ENCODE results near the gene ARHGEF16. TPM values are rescaled to one million over a fixed set of nuclear protein-coding genes. Genes with fewer than 3 reads are reported as not detected.

Gene ARHGEF16
- total RNA-seq, 2 donors from 2014 or later = 0.29 to 0.32 TPM

DNA sequence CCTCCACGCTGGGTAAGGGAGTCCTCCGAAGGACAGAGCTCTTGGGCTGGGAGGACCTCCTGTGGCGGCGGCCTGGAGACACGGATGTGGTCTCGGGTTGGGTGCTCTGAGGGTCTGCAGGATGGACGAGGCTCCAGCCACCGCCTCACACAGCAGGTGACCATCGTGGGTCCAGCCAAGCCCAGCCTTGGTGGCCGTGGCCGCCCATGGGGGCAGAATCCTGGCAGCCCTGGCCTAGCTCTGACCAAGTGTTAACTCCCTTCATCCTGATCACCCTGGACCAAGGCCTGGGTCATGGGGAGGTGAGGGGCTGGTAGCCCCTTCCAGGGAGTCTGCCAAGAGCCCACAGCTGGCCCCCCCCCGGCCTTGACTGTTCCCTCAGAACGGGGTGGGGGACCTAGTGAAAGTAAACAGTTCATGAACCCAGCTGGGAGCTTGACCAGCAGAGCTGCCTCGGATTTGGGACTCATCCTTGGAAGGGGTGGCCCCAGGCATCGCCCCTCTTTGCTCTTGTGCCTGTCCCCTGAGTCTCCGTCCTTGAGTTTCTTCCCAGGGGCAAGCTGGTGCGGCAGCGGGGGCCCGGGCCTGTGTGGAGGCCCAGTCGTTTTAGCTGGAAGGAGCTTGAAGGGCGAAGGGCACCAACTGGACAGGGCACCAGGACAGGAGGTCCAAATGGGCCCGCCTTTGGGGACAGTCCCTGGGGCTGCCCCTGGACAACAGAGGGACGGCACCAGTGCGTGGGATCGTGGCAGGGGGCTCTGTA is 17.8 kb downstream of the ARHGEF16 start:
- intact Hi-C loops (cut with DNase I) = no loop called here
- DNase-seq (ENCODE audit: low spot score) = no peak

- no peak for DNase-seq (ENCODE audit: low spot score)
- intact Hi-C loops (cut with DNase I) = no loop called here
These were observed 18.4 kb downstream of the ARHGEF16 start for GRCh38 chr1:3472906-3473305.

DNA sequence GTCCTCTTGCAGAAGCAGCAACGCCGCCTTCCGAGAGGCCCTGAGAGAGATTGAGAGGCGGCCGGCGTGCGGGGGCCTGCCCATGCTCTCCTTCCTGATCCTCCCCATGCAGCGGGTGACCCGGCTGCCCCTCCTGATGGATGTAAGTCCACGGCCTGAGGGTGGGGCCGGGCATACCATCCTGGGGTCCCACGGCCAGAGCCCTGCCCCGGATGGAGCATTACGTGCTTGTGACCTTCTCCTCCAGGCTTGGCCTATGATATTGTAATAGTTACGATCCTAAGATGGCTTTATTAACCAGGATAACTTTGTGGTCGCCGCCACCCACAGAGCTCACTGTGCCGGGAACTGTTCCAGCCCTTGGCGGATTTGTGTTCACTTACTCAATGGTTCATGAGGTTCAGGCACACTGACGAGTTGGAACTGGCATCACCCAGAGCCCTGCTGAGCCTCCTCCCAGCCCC is 18.9 kb downstream of the ARHGEF16 start:
- intact Hi-C loops (cut with DNase I) = no loop called here
- DNase-seq (ENCODE audit: low spot score) = no peak

DNA sequence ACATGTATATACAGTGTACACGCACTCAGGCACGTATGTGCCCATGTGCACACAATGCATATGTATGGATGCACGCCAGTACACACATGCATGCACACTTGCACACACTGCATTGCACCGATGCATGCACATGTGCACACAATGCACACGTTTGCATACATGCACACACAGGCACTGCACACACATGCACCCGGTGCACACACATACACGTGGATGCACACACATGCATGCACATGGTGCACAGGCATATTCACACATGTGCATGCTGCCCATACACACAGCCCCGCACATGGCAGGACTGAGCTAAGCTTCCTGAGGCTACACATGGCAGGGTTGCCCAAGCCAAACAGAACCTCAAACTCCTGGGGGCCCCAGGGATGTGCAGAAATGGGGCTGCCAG is 19.6 kb downstream of the ARHGEF16 start:
- intact Hi-C loops (cut with DNase I) = no loop called here
- no peak for DNase-seq (ENCODE audit: low spot score)

DNA sequence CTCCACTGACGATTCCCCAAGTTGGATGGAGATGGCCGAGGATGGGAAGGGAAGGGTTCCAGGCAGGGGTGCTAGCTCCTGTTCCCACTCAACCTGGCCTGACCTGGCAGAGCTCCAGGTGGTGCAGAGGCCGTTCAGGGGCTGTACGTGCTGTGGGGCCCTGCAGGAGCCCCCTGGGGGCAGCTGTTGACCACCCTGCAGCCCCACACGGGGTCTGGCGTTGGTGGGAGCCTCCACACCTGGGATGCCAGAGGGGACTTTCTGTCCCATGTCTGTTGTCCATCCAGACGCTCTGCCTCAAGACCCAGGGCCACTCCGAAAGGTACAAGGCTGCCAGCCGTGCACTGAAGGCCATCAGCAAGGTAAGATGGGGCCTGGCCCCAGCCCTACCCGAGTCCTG is 20.0 kb downstream of the ARHGEF16 start:
- no peak for DNase-seq (ENCODE audit: low spot score)
- intact Hi-C loops (cut with DNase I) = no loop called here

DNA sequence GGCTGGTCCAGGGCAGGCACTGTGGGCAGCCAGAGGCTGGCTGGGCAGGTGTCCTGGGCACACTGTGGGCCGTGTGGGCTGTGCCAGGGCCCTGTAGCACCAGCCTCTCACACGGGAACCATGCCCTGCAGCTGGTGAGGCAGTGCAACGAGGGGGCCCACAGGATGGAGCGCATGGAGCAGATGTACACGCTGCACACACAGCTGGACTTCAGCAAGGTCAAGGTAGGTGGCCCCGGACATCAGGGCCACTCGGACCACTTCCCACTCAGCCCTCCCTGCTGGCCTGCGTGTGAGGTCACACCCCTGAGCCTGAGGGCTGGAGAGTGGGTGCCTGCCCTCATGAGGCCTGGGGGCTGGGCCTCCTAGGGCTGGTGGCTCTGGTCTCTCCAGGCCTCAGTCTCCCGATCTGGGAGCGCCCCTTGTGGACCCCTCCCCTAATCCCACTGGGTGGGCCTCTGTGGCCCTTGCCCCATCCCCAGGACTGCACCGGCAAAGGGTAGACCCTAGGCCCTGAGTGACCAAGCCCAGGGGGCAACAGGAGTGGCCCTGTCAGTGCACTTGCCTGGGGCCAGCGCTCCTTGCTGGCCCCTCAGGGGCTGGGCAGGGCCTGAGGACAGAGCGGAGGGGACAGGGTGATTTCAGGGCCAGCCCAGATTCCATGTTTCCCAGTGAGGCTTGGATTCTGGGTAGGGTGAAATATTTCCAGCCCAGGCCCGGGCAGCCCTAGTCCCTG is 21.5 kb downstream of the ARHGEF16 start:
- intact Hi-C loops (cut with DNase I) = no loop called here
- DNase-seq (ENCODE audit: low spot score) = no peak

DNA sequence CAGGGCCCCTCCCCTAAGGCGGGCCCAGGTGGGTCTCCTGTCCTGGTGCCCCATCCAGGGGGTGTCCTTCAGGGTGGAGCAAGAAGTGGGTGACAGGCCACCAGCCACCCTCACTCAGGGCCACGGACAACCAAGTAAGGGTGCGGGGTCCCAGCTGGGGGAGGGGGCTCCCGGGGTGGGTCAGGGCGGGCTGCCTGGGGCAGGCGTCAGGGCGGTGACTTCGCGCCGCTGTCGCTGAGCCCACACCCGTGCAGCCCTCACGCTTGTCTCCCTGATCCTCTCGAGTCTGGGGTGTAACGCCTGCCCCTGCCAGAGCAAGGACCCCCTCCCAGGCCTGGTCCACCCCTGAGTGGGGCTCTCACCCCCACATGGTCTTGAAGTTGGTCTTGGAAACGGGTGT is 22.2 kb downstream of the ARHGEF16 start:
- intact Hi-C loops (cut with DNase I) = no loop called here
- no peak for DNase-seq (ENCODE audit: low spot score)

DNA sequence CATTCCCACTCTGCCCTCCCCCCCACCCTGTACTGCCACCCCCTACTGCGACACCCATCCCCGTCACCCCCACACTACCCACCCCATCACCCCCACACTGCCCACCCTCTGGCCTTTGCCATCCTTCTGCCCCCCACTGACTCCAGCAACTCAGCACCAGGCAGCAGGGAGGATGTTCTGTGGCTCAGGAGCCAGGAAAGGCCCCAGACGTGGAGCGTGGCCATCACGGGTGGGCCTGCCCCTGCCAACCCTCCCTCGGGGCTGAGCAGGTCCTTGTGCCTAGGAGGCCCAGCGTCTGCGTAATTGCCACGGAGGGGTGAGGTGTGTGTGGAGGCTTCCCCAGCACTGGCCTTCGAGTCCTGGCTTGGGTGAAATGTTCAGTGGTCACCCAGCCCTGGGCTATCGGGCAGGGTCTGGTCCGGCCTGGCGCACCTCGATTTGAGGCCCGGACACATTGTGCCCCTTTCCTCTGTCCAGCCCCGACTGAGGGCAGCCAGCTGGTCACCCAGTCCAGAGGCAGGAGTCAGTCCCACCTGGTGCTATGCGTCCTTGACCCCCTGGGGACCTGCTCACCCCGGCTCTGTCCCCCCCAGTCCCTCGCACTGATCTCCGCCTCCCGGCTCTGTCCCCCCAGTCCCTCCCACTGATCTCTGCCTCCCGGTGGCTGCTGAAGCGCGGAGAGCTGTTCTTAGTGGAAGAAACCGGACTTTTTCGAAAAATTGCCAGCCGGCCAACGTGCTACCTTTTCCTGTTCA is 23.0 kb downstream of the ARHGEF16 start:
- intact Hi-C loops (cut with DNase I) = no loop called here
- no peak for DNase-seq (ENCODE audit: low spot score)

DNA sequence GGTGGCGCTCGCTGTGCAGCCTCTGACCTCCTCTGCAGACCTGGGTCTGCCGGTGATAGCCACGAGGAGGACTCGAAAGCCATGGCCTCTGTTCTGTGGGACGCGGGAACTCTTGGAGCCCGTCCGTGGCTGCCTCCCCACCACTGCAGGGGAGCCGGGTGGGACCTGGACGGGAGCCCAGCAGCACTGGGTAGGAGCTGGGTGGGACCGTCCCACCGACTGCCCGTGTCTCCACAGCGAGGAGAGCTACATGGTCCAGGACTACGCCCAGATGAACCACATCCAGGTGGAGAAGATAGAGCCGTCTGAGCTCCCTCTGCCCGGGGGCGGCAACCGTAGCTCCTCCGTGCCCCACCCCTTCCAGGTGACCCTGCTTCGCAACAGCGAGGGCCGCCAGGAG is 23.7 kb downstream of the ARHGEF16 start:
- intact Hi-C loops (cut with DNase I) = no loop called here

DNA sequence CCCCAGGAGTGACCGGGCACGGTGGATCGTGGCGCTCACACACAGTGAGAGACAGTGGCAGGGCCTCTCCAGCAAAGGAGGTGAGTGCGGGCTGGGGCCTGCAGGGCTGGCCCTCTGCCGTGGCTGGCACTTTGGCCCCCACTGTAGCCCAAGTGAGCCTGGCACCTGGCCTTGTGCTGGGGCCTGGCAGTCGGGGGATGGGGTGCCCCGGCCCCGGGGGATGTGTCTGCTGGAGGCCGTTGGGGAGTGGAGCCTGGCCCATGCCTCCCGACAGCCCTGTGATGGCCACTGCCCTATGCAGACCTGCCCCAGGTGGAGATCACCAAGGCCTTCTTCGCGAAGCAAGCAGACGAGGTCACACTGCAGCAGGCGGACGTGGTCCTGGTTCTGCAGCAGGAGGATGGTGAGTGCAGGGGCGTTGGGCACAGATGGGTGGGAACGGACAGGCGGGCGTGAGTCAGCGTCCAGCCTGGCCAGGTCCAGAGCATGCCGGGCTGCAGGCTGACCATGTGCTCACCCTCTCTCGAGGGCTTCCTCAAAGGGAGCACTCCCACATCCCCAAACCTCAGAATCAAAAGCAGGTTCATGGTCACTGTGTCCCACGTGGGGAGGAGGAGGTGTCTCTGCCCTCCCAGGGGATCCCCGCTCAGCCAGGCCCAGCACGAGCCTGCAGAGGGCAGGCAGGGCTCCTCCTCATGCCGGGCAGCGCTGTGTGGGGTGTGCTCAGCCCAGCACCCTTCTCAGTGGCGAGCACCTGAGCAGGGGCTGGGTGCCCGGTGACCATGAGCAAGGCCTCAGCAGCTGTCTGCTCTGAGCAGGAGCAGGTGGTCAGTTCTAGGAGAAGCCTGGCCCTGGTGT is 25.3 kb downstream of the ARHGEF16 start:
- DNase-seq (ENCODE audit: low spot score) = no peak
- intact Hi-C loops (cut with DNase I) = no loop called here

More for the DNA sequence above, 23.7 kb downstream of the ARHGEF16 start:
- DNase-seq (ENCODE audit: low spot score) = no peak

DNA sequence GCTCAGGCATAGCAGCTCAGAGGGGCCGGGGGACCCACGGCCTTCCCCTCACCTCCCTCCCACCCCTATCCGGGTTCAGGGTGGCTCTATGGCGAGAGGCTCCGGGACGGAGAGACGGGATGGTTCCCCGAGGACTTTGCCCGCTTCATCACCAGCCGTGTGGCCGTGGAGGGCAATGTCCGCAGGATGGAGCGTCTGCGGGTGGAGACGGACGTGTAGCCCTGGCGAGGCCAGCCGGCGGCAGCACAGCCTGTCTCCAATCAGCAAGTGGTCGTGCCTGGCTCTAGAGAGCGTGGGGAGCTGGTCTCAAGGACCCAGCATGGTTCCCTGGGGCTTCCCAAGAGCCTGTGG is 25.9 kb downstream of the ARHGEF16 start:
- intact Hi-C loops (cut with DNase I) = no loop called here

DNA sequence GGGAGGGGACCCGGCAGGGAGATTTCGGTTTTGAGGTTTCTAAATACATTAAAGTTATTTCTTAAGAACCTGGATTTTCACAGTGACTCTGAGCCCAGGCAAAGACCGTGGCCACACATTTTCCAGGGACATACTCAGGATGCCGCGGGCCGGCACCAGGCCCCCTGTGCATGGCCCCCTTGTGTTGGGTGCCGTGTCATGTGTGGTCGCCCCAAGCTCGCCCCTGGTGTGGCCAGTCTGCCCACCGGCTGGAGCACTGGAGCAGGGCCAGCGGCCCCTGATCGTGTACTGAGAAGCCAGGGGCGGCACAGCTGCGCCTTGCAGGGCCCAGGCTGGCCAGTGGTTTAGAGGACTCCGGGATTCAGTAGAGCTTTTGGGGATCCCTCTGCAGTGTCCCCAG is 26.6 kb downstream of the ARHGEF16 start:
- intact Hi-C loops (cut with DNase I) = no loop called here
- no peak for DNase-seq (ENCODE audit: low spot score)

More for the DNA sequence above, 25.9 kb downstream of the ARHGEF16 start:
- DNase-seq (ENCODE audit: low spot score) = no peak

GRCh38 chr1:3481836-3482375 is 27.4 kb downstream of the ARHGEF16 start:
- DNase-seq (ENCODE audit: low spot score) = no peak
- intact Hi-C loops (cut with DNase I) = no loop called here

DNA sequence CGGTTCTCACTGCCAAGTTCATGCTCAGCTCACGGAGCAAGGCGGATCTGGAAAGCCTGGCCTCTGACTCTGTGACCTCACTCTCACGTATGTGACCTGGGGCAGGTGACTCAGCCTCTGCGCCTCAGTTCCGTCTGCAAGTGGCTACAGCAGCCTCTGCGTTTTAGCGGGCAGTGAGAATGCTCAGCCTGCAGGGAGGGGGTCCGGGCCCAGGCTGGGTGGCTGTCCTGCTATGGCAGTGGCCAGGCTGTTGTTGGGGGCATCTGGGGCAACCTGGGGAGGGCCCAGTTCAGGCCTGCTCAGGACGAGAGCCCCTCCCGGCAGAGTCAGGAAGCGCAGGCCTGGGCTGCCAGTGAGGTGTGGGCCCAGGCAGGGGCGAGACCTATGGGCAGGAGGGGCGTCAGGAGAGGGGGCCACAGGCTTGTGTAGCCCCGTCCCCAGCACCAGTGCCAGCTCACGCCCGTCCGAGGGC is 27.9 kb downstream of the ARHGEF16 start:
- intact Hi-C loops (cut with DNase I) = no loop called here
- DNase-seq (ENCODE audit: low spot score) = no peak

GRCh38 chr1:3483380-3483779 is 28.9 kb downstream of the ARHGEF16 start:
- no peak for DNase-seq (ENCODE audit: low spot score)
- intact Hi-C loops (cut with DNase I) = no loop called here

GRCh38 chr1:3483801-3484444 is 29.5 kb downstream of the ARHGEF16 start:
- intact Hi-C loops (cut with DNase I) = no loop called here
- no peak for DNase-seq (ENCODE audit: low spot score)

DNA sequence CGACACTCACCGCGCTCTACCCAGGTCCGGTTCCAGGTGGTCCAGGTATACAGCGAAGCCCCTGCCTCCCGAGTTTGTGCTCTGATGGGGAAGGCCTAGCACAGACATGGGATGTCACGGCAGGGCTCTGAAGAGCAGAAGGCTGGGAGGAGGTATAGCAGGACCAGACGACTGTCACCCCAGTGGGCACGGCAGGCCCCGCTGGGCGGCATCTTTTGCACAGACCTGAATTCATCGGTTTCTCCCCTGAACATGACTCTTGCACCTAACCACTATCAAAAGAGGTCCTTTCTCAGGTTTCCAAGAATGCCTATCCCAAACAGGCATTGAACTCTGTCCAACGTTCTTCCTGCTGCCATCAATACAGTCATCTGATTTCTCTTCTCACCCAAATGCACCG is 30.6 kb downstream of the ARHGEF16 start:
- no peak for DNase-seq (ENCODE audit: low spot score)
- intact Hi-C loops (cut with DNase I) = no loop called here

GRCh38 chr1:3488432-3488831 is 34.0 kb downstream of the ARHGEF16 start:
- intact Hi-C loops (cut with DNase I) = no loop called here
- no peak for DNase-seq (ENCODE audit: low spot score)
